C4-2B (cell line): ENCODE data around the gene PCNT.

Source experiments
- CTCF ChIP-seq: fragments of 450-650 bp; conservative IDR thresholded peaks from 2 replicates; pipeline ENCODE4 v1.5.1; 2017; ENCODE audit warnings: mild to moderate bottlenecking
- ZFX ChIP-seq: fragments of 450-650 bp; IDR thresholded peaks from 2 replicates; pipeline ENCODE4 v1.6.1; 2017

- no peak for TF ChIP-seq CTCF
- TF ChIP-seq ZFX = no peak
Observed at GRCh38 chr21:46388206-46388880, 64.4 kb downstream of the PCNT start.
